HepG2 (cell line): ENCODE measurements around the gene GRIK4. TPM values are rescaled to one million over a fixed set of nuclear protein-coding genes. Genes with fewer than 3 reads are reported as not detected.

Experiments used
- ATAC-seq: fragments of 200-7000 bp; cut with Tn5 transposase; 3 replicates; pipeline ENCODE4 v1.9.1; 2020; ENCODE audit warnings: mild to moderate bottlenecking, moderate library complexity
- BruUV-seq: library from RNA; stranded (reverse); fragments of 400-500 nt; replicated peaks from 2 replicates; lab custom pipeline; 2021; lab: Mats Ljungman, UMichigan
- CTCF ChIA-PET: fragments of 300-600 bp; formaldehyde crosslinking; extraction: SDS; loops from one replicate; lab custom pipeline; 2021; ENCODE audit warnings: low total read pairs, inconsistent platforms, low intra/inter-chr PET ratio; lab: Yijun Ruan, JAX
- POLR2A ChIA-PET: fragments of 350-600 bp; sonication (Branson Sonifier 250); formaldehyde crosslinking; loops from one replicate; lab custom pipeline; 2020; ENCODE audit warnings: antibody characterized with exemption, inconsistent platforms; lab: Yijun Ruan, JAX
- DNase-seq: peaks from one replicate; pipeline ENCODE4 v3.0.0-alpha.2; 2015; ENCODE audit warnings: low spot score
- FAIRE-seq: peaks from 3 replicates; lab custom pipeline; 2011; peaks lifted over from hg19 to GRCh38; lab: Jason Lieb, UNC
- H2AFZ ChIP-seq: one replicate; pipeline ENCODE4 v1.6.1; 2011; ENCODE audit warnings: low read length, inconsistent platforms
- H3K27ac ChIP-seq: fragments of 300-600 bp; 3 replicates; pipeline ENCODE4 v1.8.0; 2011; ENCODE audit warnings: mixed run types, mild to moderate bottlenecking, mixed read lengths, low read length, inconsistent platforms; ENCODE audit not compliant: insufficient read depth; ENCODE audit errors: extremely low read length
- H3K27me3 ChIP-seq, 2 experiments: fragments of 200-600 bp in 1 of 2; 2 replicates in 1 of 2; 3 replicates in 1 of 2; pipeline versions ENCODE4 v1.6.0 to v1.8.0; 2011; ENCODE audit warnings: low read length in 2 of 2, mild to moderate bottlenecking in 2 of 2, moderate library complexity in 2 of 2, inconsistent platforms in 1 of 2; ENCODE audit not compliant: insufficient read depth in 2 of 2, control insufficient read depth in 1 of 2
- H3K36me3 ChIP-seq, 2 experiments: fragments of 200-600 bp in 1 of 2; replicated peaks in 1 of 2; 2 replicates in 1 of 2; 3 replicates in 1 of 2; pipeline versions ENCODE4 v1.5.1 to v1.8.0; 2011; ENCODE audit warnings: low read length in 2 of 2, inconsistent platforms in 1 of 2; ENCODE audit not compliant: insufficient read depth in 2 of 2, control insufficient read depth in 1 of 2
- H3K4me1 ChIP-seq: 2 replicates; pipeline ENCODE4 v1.5.1; 2012; ENCODE audit warnings: low read length, inconsistent platforms; ENCODE audit not compliant: insufficient read depth
- H3K4me2 ChIP-seq: 2 replicates; pipeline ENCODE4 v1.6.0; 2011; ENCODE audit warnings: low read depth, low read length, inconsistent platforms
- H3K4me3 ChIP-seq, 3 experiments: fragments of 200-600 bp in 1 of 3; sonication (generic), shearing (Covaris generic) in 1 of 3; replicated peaks in 1 of 3; 2 replicates each; pipeline ENCODE4 v1.5.1; 2011 to 2016; ENCODE audit warnings: low read length in 3 of 3, inconsistent platforms in 2 of 3, low read depth in 2 of 3, mild to moderate bottlenecking in 2 of 3, control low read depth in 1 of 3, mixed read lengths in 1 of 3; ENCODE audit not compliant: insufficient read depth in 1 of 3
- H3K79me2 ChIP-seq: one replicate; pipeline ENCODE4 v1.6.1; 2011; ENCODE audit warnings: low read length, inconsistent platforms; ENCODE audit not compliant: insufficient read depth
- H3K9ac ChIP-seq: 2 replicates; pipeline ENCODE4 v1.6.0; 2011; ENCODE audit warnings: mild to moderate bottlenecking, low read depth, low read length, inconsistent platforms; ENCODE audit not compliant: insufficient read depth
- H3K9me3 ChIP-seq: 2 replicates; pipeline ENCODE4 v1.5.1; 2012; ENCODE audit warnings: mild to moderate bottlenecking, low read length
- H4K20me1 ChIP-seq: 2 replicates; pipeline ENCODE4 v1.6.0; 2011; ENCODE audit warnings: inconsistent platforms, mild to moderate bottlenecking, low read length, moderate library complexity; ENCODE audit not compliant: insufficient read depth
- AGO1 ChIP-seq: fragments of 200-400 bp; formaldehyde crosslinking; IDR thresholded peaks from 2 replicates; pipeline ENCODE4 v1.6.1; 2017; ENCODE audit warnings: mild to moderate bottlenecking, low read depth, low read length, moderate library complexity; ENCODE audit not compliant: poor library complexity, severe bottlenecking
- MNT ChIP-seq: fragments of 450-650 bp; IDR thresholded peaks from 2 replicates; pipeline ENCODE4 v1.6.1; 2016
- SIX4 ChIP-seq: sonication (generic); formaldehyde crosslinking; IDR thresholded peaks from 2 replicates; pipeline ENCODE4 v1.4.0; 2020; ENCODE audit warnings: missing genetic modification reagents
- ZBTB33 ChIP-seq: sonication (generic); formaldehyde crosslinking; IDR thresholded peaks from 2 replicates; pipeline ENCODE4 v1.4.0; 2020; ENCODE audit warnings: missing genetic modification reagents
- ZNF12 ChIP-seq: sonication (generic); formaldehyde crosslinking; IDR thresholded peaks from 2 replicates; pipeline ENCODE4 v1.5.0; 2020; ENCODE audit warnings: missing genetic modification reagents
- ZNF251 ChIP-seq: sonication (generic); formaldehyde crosslinking; IDR thresholded peaks from 2 replicates; pipeline ENCODE4 v1.9.0; 2021; ENCODE audit warnings: mild to moderate bottlenecking, missing genetic modification reagents
- ZNF34 ChIP-seq: sonication (generic); formaldehyde crosslinking; IDR thresholded peaks from 2 replicates; pipeline ENCODE4 v1.4.0; 2020; ENCODE audit warnings: mild to moderate bottlenecking, missing genetic modification reagents, borderline replicate concordance
- ZNF430 ChIP-seq: sonication (generic); formaldehyde crosslinking; IDR thresholded peaks from 2 replicates; pipeline ENCODE4 v1.9.0; 2021; ENCODE audit warnings: mild to moderate bottlenecking, missing genetic modification reagents
- ZNF557 ChIP-seq: sonication (generic); formaldehyde crosslinking; IDR thresholded peaks from 2 replicates; pipeline ENCODE4 v1.4.0; 2020; ENCODE audit warnings: missing genetic modification reagents
- ZNF672 ChIP-seq: sonication (generic); formaldehyde crosslinking; IDR thresholded peaks from 2 replicates; pipeline ENCODE4 v1.8.1; 2022; ENCODE audit warnings: missing genetic modification reagents
- ZNF687 ChIP-seq: sonication (generic); formaldehyde crosslinking; IDR thresholded peaks from 2 replicates; pipeline ENCODE4 v1.5.1; 2020; ENCODE audit warnings: mild to moderate bottlenecking, missing genetic modification reagents, moderate library complexity
- ZNF749 ChIP-seq: sonication (generic); formaldehyde crosslinking; IDR thresholded peaks from 2 replicates; pipeline ENCODE4 v1.8.0; 2022; ENCODE audit warnings: mild to moderate bottlenecking, missing genetic modification reagents, moderate library complexity, borderline replicate concordance
- ZNF772 ChIP-seq: sonication (generic); formaldehyde crosslinking; IDR thresholded peaks from 2 replicates; pipeline ENCODE4 v1.5.0; 2020; ENCODE audit warnings: mild to moderate bottlenecking, missing genetic modification reagents
- WGBS: methylation state at CpG from one replicate; pipeline ENCODE4 v1.1.6; 2017; ENCODE audit warnings: low lambda C conversion rate; 5-methylcytosine and 5-hydroxymethylcytosine counted together
- in situ Hi-C: cut with HindIII; loops from 2 replicates; pipeline ENCODE4 v1.10.0; 2017; ENCODE audit warnings: low pct_unique_long_range_greater_than_20kb; ENCODE audit not compliant: extremely low pct_ligation_motif_present
- intact Hi-C: fragments of 100-400 bp; cut with micrococcal nuclease; formaldehyde crosslinking; loops from one replicate; pipeline ENCODE4 v1.10.0; 2022; ENCODE audit not compliant: unreplicated experiment
- polyA plus RNA-seq, 8 experiments: library from polyadenylated mRNA; depleted of rRNA in 3 of 8; stranded (reverse) in 7 of 8; unstranded in 1 of 8; fragments of >200 nt; fragmentation: Illumina TruSeq in 4 of 8; extraction: Trizol in 4 of 8; gene quantifications; 2 replicates each; pipeline versions ENCODE4 v1.2.1 to v1.2.3, GENCODE V29; 2011 to 2016; ENCODE audit warnings: low read depth in 4 of 8, missing spikeins in 1 of 8, mixed read lengths in 1 of 8; ENCODE audit not compliant: insufficient read depth in 1 of 8
- total RNA-seq, 5 experiments: library from RNA; depleted of rRNA; stranded (reverse); fragments of >200 nt; fragmentation: Illumina TruSeq; extraction: Trizol; gene quantifications; 2 replicates each; pipeline ENCODE4 v1.2.3, GENCODE V29; 2016; ENCODE audit warnings: low read depth in 1 of 5

GRIK4 gene
- total and polyA plus RNA-seq, 2 of the 13 experiments (the other 11 are each of a cell fraction or from before 2014, with no cell fraction given), result 0.04 to 0.07 TPM

- Histone ChIP-seq H4K20me1 (no peaks in the 10 kb centered on the region), H3K4me3 (no peak overlapping the region), H3K9me3 (no peaks in the 10 kb centered on the region), H3K9ac (no peak overlapping the region), H3K4me2 (no peak overlapping the region), H3K27ac (no peak overlapping the region), H3K36me3 (no peaks in the 10 kb centered on the region), H3K27me3 (peaks cover 1 to 10% of the 10 kb centered on the region in 2 experiments; a peak in 3 of 5 replicates)
- POLR2A ChIA-PET, result no interaction called here
- WGBS, result 34% methylated on average over 10 of the region's 10 CpGs
- no peak for ATAC-seq
- TF ChIP-seq ZNF34 (CRISPR knock-in tag) (no peak), ZNF12 (CRISPR knock-in tag) (no peak), ZNF687 (CRISPR knock-in tag) (no peak), ZNF672 (no peak), ZNF772 (CRISPR knock-in tag) (no peak), AGO1 (no peak), ZNF749 (no peak), SIX4 (CRISPR knock-in tag) (no peak), ZBTB33 (CRISPR knock-in tag) (no peak), MNT (no peak), ZNF557 (CRISPR knock-in tag) (no peak), ZNF430 (CRISPR knock-in tag) (no peak), ZNF251 (CRISPR knock-in tag) (no peak)
- TF ChIP-seq, all 625 proteins: peak for 0
- no peak for FAIRE-seq
- intact Hi-C loops (no loop called here), in situ Hi-C loops (no loop called here)
- no peak overlapping the region for H2AFZ ChIP-seq
- H3K79me2 ChIP-seq, result no peaks in the 10 kb centered on the region
- BruUV-seq, result no TSS peak
- CTCF ChIA-PET, result no interaction called here
- no peaks in the 10 kb centered on the region for H3K4me1 ChIP-seq
- no peak for DNase-seq
Measured at GRCh38 chr11:120991830-120992686, 480.5 kb downstream of the GRIK4 start.
